AG04450 (cell line): ENCODE results near the gene UNC13A. TPM values are rescaled to one million over a fixed set of nuclear protein-coding genes. Genes with fewer than 3 reads are reported as not detected.
A peak's percentile ranks its signal among the peaks of the same experiment; 100 is the strongest.
"Not testable (repeated sequence)": the region's sequence is repeated elsewhere in the genome, so short reads cannot be mapped to it uniquely, and the experiment has no call there.

Experiments used
- CTCF ChIA-PET: fragments of 300-600, 350-600 bp; formaldehyde crosslinking; extraction: SDS; loops from one replicate; lab custom pipeline; 2022; ENCODE audit warnings: antibody characterized with exemption, inconsistent platforms; lab: Charles Lee
- POLR2A ChIA-PET: fragments of 350-600 bp; formaldehyde crosslinking; extraction: SDS; loops from one replicate; lab custom pipeline; 2021; ENCODE audit warnings: antibody characterized with exemption, inconsistent platforms; lab: Yijun Ruan, JAX
- DNase-seq: peaks from one replicate; pipeline ENCODE4 v3.0.0-alpha.2; 2011; ENCODE audit warnings: low read depth, low spot score
- H3K27ac ChIP-seq: one replicate; pipeline ENCODE4 v1.5.1; 2012; ENCODE audit warnings: low read depth, low read length, control low read depth
- H3K27me3 ChIP-seq: one replicate; pipeline ENCODE4 v1.6.0; 2012; ENCODE audit warnings: low read length; ENCODE audit not compliant: control insufficient read depth, insufficient read depth
- H3K4me3 ChIP-seq: 2 replicates; pipeline ENCODE4 v1.5.1; 2011; ENCODE audit warnings: mild to moderate bottlenecking, low read depth, low read length, control low read depth
- H3K9me3 ChIP-seq: 2 replicates; pipeline ENCODE4 v1.5.1; 2012; ENCODE audit warnings: low read length; ENCODE audit not compliant: control insufficient read depth, insufficient read depth
- CTCF ChIP-seq: IDR thresholded peaks from 2 replicates; pipeline ENCODE4 v1.5.1; 2011; ENCODE audit warnings: low read depth, low read length, control low read depth, inconsistent platforms
- polyA plus RNA-seq: library from polyadenylated mRNA; depleted of rRNA; stranded (reverse); fragments of >200 nt; gene quantifications from 2 replicates; pipeline ENCODE4 v1.2.3, GENCODE V29; 2011

UNC13A gene
- polyA plus RNA-seq, 1 experiment: 0.04 TPM

- POLR2A ChIA-PET: interaction anchor here (1.1 to 1.2 kb wide), 2 partner anchors 17 to 45 kb away, joined by 5 read pairs; partner anchors contain the start of gene PGLS
- DNase-seq: no peak
These were observed 132.0 kb downstream of the UNC13A start for GRCh38 chr19:17555929-17556813.

GRCh38 chr19:17555480-17555928, 132.7 kb downstream of the UNC13A start, which contains the start of gene COLGALT1:
TSS of gene COLGALT1 (plus strand) at chr19:17555649. CDS start at chr19:17555714, 65 bp downstream.
- ChIA-PET POLR2A (no interaction called here), CTCF (interaction anchor here (0.8 kb wide), 1 partner anchor 12 kb away, joined by 3 read pairs; no protein-coding TSS in a partner anchor)
- Histone ChIP-seq H3K27ac (peak within 1 kb of the TSS; percentile 39), H3K4me3 (peak within 1 kb of the TSS; percentile 85), H3K9me3 (no peaks in the 10 kb centered on the region; the same call in 1 of the 2 replicates), H3K27me3 (no peaks in the 10 kb centered on the region)
- TF ChIP-seq CTCF: no peak
- DNase-seq: peak; percentile 84

More at GRCh38 chr19:17555929-17556813, 132.0 kb downstream of the UNC13A start:
- CTCF ChIA-PET: interaction anchor here (0.9 to 2.1 kb wide), 3 partner anchors 17 to 60 kb away, joined by 3 to 9 read pairs (median 8); no protein-coding TSS in a partner anchor
- peak; percentile 11; the same call in 1 of the 2 replicates for TF ChIP-seq CTCF
- Histone ChIP-seq H3K27me3 (no peaks in the 10 kb centered on the region), H3K4me3 (peak overlapping the region; percentile 85), H3K27ac (peak overlapping the region; percentile 39), H3K9me3 (no peaks in the 10 kb centered on the region; the same call in 1 of the 2 replicates)

- ChIA-PET CTCF (interaction anchor here (0.8 kb wide), 1 partner anchor 13 kb away, joined by 3 read pairs; no protein-coding TSS in a partner anchor), POLR2A (no interaction called here)
- Histone ChIP-seq H3K4me3 (peak overlapping the region; percentile 56), H3K9me3 (no peaks in the 10 kb centered on the region; the same call in 1 of the 2 replicates), H3K27ac (no peak overlapping the region), H3K27me3 (no peaks in the 10 kb centered on the region)
- TF ChIP-seq CTCF: no peak
- DNase-seq: no peak
These were observed 133.1 kb downstream of the UNC13A start for GRCh38 chr19:17554968-17555479.

GRCh38 chr19:17553256-17553655, 134.9 kb downstream of the UNC13A start:
- ChIA-PET CTCF (interaction anchor here (1.3 kb wide), 1 partner anchor 20 kb away, joined by 5 read pairs; no protein-coding TSS in a partner anchor), POLR2A (interaction anchor here (0.6 to 1.0 kb wide), 3 partner anchors 8 to 394 kb away, joined by 4 to 8 read pairs (median 4); no protein-coding TSS in a partner anchor)
- no peaks in the 10 kb centered on the region; the same call in none of the 2 replicates for H3K9me3 ChIP-seq
- TF ChIP-seq CTCF: no peak
- peak overlapping the region; percentile 61 for H3K27ac ChIP-seq
- peak; percentile 79 for DNase-seq
- H3K27me3 ChIP-seq: no peaks in the 10 kb centered on the region
- H3K4me3 ChIP-seq: peak overlapping the region; percentile 22

- not testable (repeated sequence) for H3K9me3 ChIP-seq, H3K4me3 ChIP-seq, DNase-seq, H3K27ac ChIP-seq, H3K27me3 ChIP-seq
- CTCF ChIA-PET: interaction anchor here (0.8 to 1.3 kb wide), 2 partner anchors 21 to 57 kb away, joined by 3 to 5 read pairs; no protein-coding TSS in a partner anchor
- POLR2A ChIA-PET: interaction anchor here (1.0 kb wide), 1 partner anchor 8 kb away, joined by 4 read pairs; no protein-coding TSS in a partner anchor
These were observed 135.4 kb downstream of the UNC13A start for GRCh38 chr19:17552735-17553134.
